GM15510 (cell line): ENCODE data around the gene FYN.

Experiments used
- POLR2A ChIP-seq: IDR thresholded peaks from 3 replicates; pipeline ENCODE4 v1.6.1; 2011; ENCODE audit warnings: borderline replicate concordance; ENCODE audit not compliant: insufficient read length; ENCODE audit errors: extremely low read depth

The FYN gene

DNA sequence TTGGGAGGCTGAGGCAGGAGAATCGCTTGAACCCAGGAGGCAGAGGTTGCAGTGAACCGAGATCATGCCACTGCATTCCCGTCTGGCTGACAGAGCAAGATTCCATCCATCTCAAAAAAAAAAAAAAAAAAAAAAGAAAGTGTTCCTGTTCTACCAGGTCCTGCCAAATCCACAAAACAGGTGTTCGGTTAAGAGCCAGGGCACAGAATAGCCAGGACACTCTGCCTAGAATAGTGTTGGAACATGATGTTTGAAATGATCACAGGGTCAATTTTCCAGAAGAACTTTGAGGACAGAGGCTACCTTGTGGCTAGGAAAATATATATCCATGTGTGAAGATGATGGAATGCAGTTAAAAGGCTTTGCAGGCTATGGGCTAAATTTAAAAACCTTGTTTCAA lies 203.9 kb downstream of the FYN start:
- TF ChIP-seq POLR2A, result no peak

DNA sequence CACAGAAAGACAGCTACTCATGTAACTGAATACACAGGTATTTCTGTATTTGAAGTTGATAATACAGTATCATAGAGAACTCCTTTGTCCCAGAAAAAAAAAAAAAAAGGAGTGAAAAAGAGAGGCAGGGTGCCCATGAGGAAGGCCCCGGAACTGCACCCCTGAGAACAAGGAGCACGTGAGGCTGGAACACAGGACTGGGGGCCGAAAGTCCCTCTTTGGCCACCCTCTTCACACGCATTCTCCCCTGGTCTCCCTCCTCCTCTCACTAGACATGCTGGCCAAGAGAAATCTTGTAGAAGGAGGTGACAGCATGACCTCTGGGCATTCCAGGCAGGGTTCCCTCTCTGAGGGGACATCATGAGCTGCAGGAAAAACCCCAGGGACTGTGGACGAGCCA lies 204.8 kb downstream of the FYN start:
- no peak for TF ChIP-seq POLR2A

DNA sequence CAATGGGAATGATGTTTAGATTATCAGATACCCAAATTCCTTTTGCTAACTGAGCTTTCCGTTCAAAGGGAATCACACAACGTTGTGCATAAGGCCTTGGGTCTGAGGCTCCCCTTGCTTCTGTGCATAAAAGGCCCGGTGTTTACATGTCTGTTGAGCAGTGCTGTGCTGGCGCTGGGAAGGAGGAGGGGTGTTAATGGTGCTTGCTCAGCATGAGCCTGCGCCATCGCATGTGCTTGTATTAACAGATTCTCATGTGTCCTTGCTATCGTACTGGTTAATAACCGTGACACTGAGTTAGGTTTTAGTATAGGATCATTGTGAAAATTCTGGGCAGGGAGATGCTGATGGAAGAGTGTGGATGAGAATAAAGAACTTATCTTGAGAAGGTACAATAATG lies 205.3 kb downstream of the FYN start:
- no peak for TF ChIP-seq POLR2A

DNA sequence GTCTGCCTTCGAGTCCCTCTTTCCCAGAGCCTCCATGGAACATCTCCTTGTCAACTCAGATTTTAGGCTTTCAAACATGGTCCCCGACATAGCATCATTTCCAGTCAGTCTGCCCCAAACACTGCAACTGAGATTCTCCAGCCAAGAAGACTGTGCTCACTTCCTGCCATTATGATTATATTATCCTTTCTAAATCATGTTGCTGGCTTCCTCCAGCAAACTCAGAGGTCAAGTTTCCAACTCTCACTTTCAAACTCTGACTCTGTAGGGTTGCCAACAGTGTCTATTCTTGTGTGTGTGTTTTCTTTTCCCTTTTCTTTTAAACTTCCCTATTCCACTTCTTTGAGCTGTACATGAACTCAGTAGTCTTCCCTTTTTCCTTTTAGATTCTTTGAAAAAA lies 206.4 kb downstream of the FYN start:
- no peak for TF ChIP-seq POLR2A

DNA sequence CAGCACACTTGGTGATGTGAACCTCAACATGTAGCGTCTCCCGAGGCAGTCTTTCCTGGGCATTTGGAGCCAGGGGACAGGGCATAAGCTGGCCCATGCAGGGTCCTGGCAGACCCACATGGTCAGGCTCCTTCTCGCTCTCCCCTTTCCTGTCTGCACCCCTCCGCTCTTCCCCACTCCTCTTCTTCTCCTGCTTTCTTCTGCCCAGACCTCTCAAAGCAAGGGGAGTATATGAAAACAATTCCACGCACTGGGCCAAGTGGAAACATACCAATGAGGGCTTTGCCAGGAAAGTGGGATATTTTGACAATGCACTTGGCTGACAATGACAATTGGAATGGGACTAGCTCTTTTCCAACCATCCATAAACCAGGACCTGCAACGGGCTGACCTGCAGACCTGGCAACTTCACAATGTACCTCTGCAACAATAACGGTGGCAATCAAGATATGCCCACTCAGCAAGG lies 208.7 kb downstream of the FYN start:
- TF ChIP-seq POLR2A, result no peak

DNA sequence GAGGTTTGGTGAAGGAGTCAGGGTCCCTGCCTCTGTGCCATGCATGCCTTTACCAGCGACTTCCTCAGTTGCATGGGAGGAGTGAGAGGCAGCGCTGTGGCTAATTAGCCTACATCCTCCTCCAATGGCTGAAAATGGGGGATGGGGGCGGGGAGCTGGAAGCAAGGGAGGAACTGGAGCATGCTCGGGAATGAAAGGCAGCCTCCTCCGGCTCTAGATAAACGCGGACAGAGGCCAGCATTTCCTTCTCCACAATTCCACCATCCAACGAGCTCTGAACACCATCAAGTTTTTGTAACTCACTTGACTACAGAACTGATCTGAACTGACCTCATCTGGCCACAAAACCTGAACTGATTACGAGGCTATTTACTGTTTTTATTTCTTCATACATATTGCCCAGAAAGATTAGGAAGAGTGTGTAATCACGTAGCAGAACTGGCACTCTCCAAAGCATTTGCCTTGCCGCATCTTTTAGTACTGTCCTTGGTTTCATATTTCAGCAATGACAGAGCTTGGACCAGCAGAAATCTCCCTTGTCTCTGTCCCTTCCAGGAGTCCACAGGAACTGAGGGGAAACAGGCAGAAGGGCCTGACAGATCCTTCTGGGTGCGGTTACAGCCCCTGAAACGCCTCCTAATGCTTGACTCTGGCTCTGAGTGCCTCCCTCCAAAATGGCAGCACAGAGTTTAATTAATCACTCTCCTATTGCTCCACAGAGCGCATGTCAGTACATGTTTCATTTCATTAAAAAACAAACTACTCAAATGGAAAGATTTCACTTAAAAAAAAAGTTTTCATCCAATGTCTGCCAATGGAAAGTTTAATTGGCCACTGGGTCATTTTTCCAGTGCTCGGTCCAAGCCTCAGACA lies 209.3 kb downstream of the FYN start:
- TF ChIP-seq POLR2A, result no peak

DNA sequence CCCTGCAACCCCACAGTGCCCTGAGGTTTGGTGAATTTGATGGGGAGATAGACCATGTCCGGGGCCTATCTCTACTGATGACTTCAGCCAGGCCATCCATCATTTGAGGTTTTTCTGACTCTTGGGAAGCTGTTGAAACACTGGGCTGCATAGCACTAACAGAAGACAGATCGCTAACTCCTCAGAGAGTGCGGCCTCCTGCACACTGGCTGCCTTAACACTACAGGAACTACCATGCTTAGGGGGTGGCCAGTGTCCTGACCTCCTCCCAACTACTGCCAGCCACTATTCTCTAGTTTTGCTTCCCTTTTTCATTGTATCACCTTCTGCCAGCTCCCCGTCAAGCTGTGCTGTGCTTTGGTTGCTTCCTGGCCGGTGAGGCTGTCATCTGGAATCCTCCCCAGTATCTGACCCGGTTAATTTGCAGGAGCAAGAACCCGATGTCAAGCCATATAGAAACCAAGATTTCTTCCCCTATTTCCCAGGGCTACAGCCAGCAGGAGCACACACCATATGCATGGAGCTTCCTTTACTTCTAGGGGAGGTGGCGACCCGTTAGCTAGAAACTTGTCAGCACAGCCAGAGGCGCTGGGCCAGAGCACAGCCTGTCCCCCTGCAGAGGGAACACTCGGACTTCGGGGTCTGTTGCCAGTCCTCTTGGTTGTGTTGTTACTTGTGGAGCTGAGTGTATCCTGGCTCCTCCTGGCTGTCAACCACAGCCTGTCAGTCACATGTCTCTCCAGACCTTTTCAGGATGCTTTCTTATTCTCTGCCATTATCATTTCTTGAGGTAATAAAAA lies 210.3 kb downstream of the FYN start:
- no peak for TF ChIP-seq POLR2A

DNA sequence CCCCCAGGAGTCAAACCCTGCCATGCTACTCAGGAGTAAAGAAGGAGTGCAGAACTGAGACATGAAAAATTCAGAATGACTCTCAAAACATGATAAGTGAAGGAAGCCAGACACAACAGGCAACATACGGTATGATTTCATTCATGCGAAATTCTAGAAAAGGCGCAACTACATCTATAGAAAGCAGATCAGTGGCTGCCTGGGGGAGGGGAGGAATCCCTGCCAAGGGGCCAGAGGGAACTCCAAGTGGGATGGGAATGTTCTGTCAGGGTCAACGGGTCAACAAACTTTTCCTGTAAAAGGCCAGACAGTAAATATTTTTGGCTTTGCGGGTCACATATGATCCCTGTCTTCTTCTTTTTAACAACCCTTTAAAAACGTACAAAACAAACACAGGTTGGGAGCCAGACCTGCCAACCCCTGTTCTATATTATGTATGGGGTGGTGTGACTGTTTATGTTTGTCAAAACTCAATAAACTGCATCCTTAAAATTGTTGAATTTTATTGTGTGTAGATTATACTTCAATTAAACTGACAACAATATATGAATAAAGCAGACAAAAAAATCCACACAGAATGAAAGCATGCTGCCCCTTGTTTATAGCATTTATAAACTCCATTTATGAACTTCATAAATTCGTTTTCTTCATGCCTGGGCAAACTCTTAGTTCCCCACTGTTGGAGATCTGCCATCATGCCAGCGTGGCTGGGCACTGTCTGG lies 211.0 kb downstream of the FYN start:
- no peak for TF ChIP-seq POLR2A

DNA sequence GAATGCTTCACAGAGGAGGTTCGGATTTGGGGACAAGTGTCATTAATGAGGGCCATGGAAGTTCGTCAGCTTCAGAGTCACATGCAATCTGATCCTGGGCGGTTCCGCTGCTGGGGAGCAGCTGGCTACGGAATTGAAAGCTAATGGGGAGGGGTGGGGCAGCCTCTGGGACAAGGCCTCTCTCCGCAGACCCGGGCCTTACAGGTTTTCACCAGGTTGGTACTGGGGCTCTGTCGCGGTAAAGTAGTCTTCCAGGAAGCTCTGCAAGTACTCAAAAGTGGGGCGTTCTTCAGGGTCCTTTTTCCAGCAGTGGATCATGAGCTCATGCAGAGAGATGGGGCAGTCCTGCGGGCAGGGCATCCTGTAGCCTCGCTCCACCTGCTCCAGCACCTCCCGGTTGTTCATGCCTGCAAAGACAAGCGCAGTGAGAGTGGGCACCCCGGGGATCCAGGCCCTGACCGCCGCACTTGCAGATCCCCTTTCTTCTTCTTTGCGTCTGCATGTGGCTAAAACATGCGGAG lies 211.7 kb downstream of the FYN start:
- no peak for TF ChIP-seq POLR2A

DNA sequence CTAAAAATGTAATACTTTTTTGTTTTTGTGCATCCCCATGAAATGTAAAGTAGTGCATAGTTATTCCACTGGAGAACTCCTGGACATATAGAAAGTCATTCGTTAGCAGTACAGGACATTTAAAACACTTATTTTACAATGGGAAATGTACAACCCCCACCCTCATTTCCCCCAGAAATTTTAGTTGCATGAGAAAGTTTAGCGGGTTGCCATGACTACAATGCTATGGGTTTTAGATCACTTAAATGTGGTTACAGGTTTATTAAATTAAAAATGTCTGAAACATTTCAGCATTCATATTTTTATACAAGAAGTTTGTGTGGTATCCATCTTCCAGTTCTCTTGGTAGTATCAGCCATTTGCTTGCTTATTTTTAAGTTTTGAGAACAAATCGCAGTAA lies 212.7 kb downstream of the FYN start:
- TF ChIP-seq POLR2A, result no peak

DNA sequence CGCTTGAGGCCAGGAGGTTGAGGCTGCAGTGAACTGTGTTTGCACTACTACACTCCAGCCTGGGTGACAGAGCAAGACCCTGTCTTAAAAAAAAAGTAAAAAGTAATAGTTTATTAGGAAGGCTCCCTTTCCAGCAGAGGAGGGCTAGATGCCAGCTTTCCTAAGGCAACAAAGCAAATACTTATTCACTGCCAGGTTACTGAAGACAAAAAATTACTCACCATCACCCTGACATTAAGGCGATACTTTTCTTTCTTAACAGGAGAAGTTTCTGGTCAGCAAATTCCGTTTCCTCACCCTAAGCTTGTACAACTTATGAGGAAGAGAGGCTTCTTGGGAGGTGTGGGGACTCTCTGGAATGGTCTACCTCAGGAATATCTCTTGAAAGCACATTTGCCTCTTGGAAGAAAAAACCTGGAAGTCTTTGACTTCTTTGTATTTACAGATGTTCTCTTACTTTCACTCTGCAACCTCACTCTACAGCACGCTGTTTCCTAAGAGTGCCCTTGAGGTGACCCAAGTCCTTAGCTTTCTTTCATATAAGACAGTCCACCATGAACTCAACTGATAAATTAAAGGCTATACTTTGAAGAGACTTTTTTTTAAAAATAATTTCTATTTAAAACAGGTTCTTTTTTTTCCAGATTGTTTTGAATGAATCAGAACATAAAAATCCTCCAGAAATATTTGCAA lies 214.6 kb downstream of the FYN start:
- TF ChIP-seq POLR2A, result no peak

DNA sequence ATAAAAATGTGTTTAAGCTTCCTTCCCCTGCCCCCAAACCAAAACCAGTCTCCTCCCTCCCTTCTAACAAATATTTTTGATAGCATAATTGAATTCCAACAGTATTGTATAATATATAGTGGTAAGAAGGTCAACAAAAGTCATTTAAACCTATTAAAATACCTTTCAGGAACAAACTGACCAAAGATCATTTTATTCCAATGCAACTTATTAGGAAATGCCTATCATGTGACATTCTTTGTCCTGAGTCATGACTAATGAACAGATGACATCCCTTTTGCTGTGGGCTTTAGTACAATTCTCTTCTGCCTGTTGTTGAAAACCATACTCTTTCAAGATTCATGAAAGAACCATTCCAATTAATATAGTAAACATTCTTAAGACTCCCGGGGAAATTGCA lies 216.1 kb downstream of the FYN start:
- no peak for TF ChIP-seq POLR2A

DNA sequence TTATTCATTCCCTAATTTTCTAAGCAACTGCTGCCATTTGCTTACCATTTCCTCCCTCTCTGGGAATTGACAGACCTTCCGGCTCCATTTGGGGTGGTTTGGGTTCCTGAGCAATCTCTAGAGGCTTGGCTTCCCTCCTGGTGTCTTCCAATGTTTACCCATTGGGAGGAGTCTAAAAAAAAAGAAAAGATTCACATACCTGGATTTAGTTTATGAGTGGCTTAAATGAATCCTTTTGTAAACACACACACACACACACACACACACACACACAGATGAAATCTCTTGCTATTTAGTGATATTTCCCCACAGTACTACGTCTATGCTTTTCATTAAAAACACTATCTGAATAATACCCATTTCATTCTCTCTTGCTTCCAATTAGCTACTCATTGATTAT lies 219.3 kb downstream of the FYN start:
- no peak for TF ChIP-seq POLR2A

DNA sequence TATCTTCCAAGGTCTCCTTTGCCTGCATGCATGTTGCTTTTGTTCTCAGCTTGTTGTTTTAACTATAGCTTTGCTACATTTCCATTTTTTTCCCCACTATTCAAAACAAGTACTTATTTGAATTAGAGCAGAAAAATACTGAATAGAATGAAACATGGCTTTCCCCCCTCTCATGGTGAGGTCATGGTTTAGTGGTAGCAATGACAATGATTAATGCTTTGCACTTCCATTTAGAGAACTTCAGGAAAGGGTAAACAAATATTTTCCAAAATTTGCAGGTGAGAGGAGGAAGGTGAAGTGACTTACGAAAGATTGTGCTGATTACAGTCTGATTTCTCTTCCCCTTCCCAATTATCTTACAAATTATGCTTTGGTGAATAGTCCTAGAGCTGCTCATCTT lies 219.8 kb downstream of the FYN start:
- no peak for TF ChIP-seq POLR2A

DNA sequence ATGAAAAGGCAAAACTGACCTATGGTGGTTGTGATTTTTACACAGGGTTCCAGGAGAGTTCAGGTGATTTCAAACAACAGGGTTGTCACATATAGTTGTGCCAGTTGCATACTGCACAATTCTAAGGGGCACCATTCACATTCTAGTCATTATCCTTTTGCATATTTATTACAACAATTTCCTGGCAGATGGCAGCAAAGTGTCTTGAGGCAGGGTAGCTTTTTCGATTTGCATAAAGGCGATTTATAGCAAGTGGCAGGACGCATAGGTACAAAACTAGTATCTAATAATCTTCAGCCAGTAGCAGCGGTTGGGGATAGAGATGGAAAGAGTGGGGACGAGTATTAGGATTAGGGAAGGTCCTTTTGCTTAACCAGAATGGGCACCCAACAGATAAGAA lies 221.1 kb downstream of the FYN start:
- no peak for TF ChIP-seq POLR2A
